Brain pericyte (primary cell): Measurements from ENCODE around the gene ASS1.

Source experiments
- DNase-seq: peaks from one replicate; pipeline ENCODE4 v3.0.0-alpha.2; 2012; ENCODE audit warnings: low read depth, low spot score

The ASS1 gene

DNA sequence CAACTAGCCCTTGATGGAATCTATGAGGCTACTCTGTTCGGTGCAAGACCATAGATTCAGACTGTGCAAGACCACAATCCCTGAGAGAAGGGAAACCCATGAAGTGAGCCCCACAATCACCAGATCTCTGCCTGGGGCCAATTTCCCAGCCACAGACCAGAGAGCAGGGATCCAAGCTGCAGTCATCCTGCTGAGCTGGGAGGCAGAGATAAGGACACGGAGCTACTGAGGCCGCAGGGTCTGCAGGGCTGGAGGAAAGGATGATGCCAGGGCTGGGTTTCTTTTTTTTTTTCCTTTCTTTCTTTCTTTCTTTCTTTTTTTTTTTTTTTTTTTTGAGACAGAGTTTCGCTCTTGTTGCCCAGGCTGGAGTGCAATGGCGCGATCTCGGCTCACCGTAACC lies 86.9 kb downstream of the ASS1 start:
- DNase-seq, result no peak

DNA sequence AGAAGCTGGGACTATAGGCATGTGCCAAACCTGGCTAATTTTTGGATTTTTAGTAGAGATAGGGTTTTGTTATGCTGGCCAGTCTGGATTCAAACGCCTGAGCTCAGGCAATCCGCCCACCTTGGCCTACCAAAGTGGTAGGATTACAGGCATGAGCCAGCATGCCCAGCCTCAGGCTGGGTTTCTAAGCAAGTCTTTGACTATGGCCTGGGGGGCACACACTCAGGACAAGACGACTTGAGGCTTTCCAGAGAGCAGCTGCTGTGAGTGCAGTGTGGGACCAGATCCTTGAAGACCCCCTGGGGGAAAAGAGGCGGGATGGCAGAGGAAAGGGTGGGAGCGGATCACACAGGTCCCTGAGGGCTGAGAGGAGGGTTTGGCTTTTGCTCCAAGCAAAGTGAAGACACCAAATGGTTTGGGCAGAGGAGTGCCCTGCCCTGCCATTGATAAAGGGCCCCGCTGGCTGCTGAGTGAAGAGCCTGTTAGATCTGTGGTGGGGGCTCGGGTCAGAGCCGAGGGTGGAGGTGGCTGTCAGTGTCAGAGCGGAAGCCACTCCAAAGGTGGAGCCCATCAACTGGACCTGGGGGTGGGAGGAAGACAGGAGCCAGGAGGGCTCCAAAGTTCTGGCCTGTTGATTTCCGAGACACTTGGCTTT lies 87.8 kb downstream of the ASS1 start:
- DNase-seq, result no peak

DNA sequence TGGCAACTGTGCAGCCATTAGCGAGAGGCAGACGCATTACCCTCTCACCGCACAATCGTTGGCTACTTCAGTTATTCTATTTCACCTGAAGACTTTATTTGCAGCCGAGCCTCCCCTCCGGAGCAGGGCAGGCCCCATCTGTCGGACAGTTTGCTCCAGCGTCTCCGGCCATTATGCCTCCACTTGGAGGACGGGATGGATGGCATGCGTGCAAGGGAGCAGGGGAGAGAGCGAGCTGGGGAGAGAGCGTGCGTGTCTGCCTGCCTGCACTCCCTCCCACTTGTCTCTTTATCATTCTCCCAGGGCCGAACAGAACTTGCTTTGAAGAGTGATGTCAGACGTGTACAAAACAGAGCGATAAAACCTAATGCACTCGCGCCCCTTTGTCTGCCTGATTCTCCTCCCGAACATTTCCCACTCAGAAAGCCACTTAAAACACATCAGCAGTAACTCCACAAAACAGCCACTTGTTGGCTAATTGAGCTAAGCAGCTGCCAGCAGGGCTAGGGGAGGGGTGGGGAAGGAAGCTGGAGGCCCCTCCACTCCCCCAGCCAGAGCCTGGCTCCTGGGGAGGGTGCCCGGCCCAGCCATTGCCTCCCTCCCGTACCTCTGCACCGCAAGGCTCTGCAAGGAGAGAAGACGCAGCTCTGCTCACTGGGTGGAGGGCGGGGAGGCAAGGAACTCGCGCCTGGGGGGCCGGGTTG lies 91.2 kb downstream of the ASS1 start:
- DNase-seq, result no peak

DNA sequence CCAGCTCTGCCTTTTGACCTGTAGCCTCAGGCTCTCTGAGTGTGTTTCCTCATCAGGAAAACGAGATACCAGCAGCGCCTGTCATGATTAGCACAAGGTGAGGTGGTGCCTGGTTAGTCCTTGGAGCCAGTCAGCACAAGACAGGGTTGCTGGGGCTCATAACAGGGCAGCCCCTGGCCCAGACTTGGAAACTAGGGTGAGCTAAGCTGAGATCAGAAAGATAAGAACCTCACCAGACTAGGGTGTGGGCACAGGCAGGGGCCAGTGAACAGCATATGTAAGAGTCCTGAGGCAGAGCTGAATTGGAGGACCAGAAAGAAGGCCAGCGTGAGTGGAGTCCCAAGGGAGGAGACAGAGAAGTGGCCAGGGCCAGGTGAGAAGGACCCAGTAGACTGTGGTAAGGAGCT lies 91.9 kb downstream of the ASS1 start:
- DNase-seq, result no peak

DNA sequence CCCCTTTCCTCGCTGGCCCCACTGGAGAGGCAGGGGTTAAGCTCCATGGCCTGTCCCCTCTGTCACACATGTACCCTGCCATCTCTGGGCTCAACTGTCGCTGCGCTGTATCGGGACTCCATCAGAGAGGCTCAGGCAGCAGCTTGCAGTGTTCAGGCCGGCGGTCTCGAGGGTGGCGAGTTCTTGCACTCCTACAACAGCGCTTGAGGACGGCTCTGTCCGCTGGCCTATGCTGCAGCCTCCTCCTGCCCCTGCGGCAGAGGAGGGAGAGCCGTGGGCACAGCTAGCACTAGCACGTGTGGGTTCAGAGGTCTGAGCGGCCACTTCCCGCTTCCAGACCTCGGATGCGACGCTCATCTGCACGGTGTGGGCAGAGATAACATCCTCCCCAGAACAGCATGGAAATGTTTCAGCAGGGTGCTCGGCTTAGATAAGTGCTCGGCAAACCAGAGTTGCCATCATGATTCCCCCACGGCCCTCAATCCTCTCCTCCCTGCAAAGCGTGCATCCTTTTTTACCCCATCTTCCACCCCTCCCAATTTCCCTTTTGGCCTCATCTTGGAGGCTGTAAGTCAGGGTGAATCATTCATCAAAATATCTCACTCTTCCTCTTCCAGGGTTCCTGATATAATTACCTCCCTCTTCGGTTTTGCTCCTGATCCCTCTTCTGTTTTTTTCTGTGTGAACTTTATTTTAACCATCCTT lies 92.7 kb downstream of the ASS1 start:
- DNase-seq, result no peak

DNA sequence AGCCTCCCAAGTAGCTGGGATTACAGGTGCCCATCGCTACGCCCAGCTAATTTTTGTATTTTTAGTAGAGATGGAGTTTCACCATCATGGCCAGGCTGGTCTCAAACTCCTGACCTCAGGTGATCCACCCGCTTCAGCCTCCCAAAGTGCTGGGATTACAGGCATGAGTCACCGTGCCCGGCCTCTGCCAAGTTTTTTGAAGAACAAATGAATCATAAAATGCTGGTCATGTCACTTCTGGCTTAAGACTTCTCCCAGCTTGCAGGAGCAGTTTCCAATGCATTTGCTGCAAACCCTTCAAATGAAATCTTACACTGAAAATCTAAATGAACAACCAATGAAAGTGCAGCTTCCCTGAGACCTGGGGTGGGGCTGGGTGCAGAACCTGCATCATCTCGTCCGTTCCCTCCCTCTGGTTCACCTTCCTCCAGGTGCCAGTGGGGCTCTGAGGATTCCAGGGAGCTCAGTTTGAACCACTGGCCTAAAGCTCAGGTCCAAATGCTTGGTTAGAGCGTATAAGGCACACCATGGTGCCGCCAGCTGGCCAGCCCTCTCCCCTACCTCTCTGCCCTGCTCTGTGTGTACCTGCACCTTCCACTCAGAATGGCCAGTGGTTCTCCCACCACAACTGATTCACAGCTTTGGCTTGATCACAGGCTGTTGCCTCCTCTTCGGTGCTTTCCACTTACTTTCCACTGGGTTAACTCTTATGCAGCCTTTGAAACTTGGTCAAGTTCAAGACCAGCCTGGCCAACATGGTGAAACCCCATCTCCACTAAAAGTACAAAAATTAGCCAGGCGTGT lies 94.9 kb downstream of the ASS1 start:
- DNase-seq, result no peak

DNA sequence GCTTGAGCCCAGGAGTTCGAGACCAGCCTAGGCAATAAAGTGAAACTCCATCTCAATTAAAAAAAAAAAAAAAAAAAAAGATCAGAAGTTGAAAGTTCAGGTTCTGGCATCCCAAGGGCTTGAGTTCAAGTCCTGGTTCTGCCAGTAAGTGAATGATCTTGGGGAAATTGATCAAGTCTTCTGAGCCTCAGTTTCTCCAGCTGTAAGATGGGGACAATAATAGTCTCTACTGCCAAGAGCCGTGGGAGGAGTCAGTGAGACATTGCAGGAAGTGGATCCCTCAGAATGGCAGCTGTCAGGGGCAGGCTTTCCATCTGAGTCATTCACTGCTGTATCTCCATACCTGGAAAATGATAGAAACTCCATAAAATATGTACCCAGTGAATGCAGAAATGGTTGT lies 96.8 kb downstream of the ASS1 start:
- no peak for DNase-seq

DNA sequence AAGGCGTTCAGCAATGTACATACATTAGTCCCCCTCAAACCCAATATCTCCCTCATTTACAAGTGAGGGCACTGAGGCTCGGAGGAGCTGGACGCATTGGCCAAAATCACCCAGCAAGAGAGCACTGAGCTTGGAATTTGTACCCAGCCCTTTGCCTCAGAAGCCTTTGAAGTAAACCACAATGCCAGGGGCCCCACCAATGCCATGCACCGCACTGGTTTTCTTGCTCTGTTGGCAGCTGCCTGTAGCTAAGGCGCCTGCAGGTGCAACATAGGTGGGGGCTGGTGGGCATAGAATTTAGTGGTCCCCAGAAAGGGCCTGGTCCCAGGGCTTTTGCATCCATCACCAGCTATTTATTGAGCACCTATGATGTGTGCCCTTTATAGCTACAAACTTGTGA lies 97.3 kb downstream of the ASS1 start:
- no peak for DNase-seq

DNA sequence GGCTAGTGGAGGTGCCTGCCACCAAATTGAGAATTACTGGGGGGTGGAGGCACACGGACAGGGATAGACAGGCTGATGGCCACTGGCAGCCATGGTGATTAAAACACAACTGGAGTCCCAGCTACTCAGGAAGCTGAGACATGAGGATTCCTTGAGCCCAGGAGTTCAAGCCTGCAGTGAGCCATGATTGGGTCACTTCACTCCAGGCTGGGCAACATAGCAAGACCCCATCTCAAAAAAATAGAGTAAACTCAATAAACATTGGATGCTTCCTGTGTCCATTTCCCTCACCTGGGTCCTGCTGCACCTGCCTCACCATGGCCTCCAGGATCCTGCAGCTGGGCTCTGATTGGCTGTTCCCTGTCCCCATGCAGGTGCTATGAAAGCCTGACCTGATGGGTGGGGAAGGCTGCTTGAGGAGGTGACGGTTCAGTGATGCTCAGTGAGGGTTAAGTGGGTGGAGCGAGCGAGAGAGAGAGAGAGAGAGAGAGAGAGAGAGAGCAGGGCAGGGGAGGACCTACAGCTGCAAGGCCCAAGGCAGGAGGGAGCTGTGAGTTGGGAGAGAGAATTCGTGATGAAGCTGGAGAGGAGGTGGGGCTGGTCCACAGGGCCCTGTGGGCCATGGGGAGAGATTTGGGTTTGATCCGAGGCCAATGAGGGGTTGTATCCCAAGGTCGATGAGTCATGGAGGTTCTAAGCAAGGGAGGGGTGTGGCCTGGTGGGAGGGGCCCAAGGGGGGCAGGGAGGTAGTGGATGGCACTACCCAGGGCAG lies 97.9 kb downstream of the ASS1 start:
- DNase-seq, result no peak

DNA sequence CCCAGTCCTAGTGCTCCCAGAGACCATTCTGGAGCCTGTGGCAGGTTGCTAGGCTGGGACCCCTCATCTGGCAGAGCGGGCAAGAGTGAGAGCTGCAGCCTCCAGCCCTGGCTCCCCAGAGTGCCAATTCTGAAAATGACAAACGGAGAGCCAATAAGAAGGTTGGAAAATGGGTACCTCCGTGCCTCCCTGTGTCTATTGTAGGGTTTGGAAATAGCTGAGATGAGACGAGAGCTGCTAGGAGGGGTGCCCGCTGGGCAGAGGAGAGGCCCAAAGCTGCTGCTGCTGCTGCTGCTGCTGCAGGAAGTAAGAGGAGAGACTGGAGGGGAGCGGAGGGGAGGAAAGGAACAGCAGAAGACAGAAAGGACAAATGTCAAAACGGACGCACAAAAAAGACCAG lies 98.6 kb downstream of the ASS1 start:
- no peak for DNase-seq

DNA sequence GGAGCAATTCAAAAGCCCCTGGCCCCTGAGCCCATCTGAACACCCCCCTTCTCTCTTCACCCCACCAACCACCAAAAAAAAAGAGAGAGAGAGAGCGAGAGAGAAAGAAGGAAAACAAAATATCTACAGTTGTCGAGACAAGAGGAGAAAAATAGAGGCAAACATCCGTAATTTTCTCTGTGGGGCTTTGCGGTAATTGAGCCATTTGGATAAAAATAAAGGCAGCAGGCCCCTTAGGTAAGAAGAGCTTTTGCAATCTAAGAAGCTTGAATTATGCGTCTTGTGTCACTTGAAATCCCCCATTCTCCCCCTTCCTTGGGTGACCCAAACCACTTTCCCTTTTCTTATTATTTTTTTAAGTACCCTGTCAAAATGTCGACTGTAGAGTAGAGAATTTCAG lies 99.1 kb downstream of the ASS1 start:
- DNase-seq, result no peak

DNA sequence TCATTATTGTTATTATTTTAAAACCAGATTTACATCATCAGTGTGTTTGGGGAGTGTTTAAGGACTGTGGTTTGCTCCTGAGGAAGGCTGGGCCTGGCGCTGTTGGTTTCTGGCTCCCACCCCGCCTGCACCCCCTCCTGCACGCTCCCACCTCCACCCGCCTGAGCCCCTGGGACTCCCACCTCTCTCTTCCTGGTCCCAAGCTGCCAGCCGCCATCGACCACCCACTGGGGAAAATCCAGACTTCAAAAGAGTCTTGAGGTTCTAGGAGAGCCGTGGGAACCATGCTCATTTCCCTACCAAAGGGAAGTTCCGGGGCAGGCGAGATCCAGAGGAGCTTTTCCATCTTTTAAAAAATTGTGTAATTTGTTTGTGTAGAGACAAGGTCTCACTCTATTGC lies 99.6 kb downstream of the ASS1 start:
- no peak for DNase-seq

DNA sequence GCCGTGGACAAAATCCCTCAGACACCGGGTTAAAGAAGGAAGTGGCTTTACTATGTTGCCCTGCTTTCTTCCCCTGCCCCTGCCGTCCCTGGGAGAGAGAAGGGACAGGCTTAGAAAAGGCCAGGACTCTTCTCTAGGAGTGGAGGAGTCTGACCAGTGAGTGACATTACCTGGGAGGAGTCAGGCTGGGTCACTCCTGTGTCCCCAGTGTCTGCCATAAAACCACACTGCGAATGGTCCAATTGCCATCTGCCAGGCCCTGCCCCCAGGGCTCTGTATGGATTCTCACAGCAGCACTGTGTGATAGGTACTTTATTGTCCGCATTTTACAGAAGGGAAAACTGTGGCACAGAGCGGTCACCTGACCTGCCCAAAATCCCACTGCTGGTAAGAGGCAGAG lies 103.3 kb downstream of the ASS1 start:
- no peak for DNase-seq

DNA sequence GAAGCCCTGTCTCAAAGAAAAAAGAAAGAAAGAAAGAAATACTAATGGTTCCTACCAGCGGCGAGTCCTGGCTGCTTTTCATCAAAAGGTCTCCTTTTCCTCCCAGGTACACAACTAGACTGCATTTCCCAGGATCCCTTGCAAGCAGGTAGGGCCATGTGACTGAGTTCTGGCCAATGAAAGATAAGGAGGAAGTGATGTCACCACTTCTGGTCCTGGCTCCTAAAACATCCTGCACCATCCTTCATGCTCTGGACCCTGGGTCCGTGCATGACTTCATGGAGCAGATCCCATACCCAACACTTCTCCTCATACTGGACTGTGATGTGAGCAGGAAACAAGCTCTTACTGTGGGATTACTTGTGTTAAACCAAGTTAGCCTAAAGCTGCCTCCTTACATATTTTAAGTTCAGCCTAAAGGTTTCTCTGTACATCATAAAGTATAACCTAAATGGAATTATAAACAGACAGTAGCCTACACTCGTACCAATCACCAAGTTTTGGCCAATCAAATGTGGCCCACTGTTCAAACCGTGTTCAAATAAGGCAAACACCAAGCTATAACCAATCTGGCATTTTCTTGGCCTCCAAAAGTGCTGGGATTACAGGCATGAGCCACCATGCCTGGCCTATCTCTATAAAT lies 104.5 kb downstream of the ASS1 start:
- DNase-seq, result no peak
